ENCODE results near the gene ZNF548. TPM values are rescaled to one million over a fixed set of nuclear protein-coding genes. Genes with fewer than 3 reads are reported as not detected.
A peak's percentile ranks its signal among the peaks of the same experiment; 100 is the strongest.

The ZNF548 gene
- polyA plus RNA-seq, 1 donor, result 28.1 TPM

DNA sequence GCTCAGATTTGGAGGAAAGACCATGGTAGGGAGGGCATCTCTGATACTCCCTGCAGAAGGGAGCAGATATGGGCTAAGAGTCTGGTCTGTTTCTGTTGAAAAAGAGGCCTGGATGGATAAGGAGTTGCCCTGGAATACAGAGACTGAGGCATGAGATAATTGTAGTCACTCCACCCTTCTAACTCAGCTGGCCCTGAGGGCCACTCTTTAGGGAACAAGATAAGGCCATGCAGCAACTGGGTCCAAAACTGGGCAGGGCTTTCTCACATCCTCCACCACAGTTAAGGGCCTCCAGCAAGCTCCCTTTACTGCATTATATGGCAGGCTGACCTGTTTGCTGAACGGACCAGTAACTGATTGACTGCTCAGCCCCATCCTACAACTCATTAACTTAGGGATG, 46.8 kb downstream of the ZNF548 start:
- peaks cover 25% of the 10 kb centered on the region for H3K9me3 ChIP-seq (ENCODE audit: control insufficient read depth, low read depth, low read length)
- H3K27me3 ChIP-seq (ENCODE audit: control insufficient read depth, insufficient read depth, low read length), result no peaks in the 10 kb centered on the region
- H3K4me3 ChIP-seq (ENCODE audit: low read length), result peak overlapping the region; percentile 66
- H3K36me3 ChIP-seq (ENCODE audit: control insufficient read depth, insufficient read depth, low read length), result peaks cover 22% of the 10 kb centered on the region
- peak; percentile 43 to 69 for DNase-seq
- no CpG with 5 or more reads among the region's 1 CpG for WGBS (ENCODE audit: insufficient coverage, low lambda C conversion rate)
- H3K27ac ChIP-seq (ENCODE audit: low read length), result peak overlapping the region; percentile 81
- H3K4me1 ChIP-seq (ENCODE audit: control insufficient read depth, insufficient read depth, low read length), result peaks cover 5% of the 10 kb centered on the region

GRCh38 chr19:57437931-57438330, 48.3 kb downstream of the ZNF548 start:
- Histone ChIP-seq H3K36me3 (ENCODE audit: control insufficient read depth, insufficient read depth, low read length) (peaks cover 35% of the 10 kb centered on the region), H3K4me1 (ENCODE audit: control insufficient read depth, insufficient read depth, low read length) (peaks cover 5% of the 10 kb centered on the region), H3K9me3 (ENCODE audit: control insufficient read depth, low read depth, low read length) (peaks cover 33% of the 10 kb centered on the region), H3K27me3 (ENCODE audit: control insufficient read depth, insufficient read depth, low read length) (no peaks in the 10 kb centered on the region), H3K27ac (ENCODE audit: low read length) (no peak overlapping the region), H3K4me3 (ENCODE audit: low read length) (no peak overlapping the region)
- WGBS (ENCODE audit: insufficient coverage, low lambda C conversion rate), result no CpG with 5 or more reads among the region's 4 CpGs
- no peak for DNase-seq

DNA sequence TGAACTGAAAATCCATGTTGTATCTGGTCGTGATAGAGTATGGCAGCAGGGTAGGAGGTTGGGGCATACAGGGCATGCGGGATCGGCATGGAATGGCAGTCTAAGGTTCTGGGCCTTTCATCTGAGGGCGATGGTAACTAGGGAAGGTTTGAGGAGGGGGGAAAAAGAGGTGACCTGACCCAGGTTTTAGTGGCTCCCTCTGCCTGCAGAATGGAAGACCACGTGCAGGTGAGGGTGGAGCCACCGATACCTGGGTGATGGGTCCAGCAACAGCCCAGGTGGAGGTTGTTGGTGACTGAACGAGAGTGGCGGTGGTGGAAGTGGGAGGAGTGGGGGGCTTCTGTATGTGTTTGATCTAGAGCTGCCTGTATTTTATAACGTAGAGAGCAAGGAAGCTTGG, 49.3 kb downstream of the ZNF548 start:
- Histone ChIP-seq H3K36me3 (ENCODE audit: control insufficient read depth, insufficient read depth, low read length) (peaks cover 45% of the 10 kb centered on the region), H3K4me1 (ENCODE audit: control insufficient read depth, insufficient read depth, low read length) (peaks cover 5% of the 10 kb centered on the region), H3K27ac (ENCODE audit: low read length) (no peak overlapping the region), H3K9me3 (ENCODE audit: control insufficient read depth, low read depth, low read length) (peaks cover 34% of the 10 kb centered on the region), H3K4me3 (ENCODE audit: low read length) (no peak overlapping the region), H3K27me3 (ENCODE audit: control insufficient read depth, insufficient read depth, low read length) (no peaks in the 10 kb centered on the region)
- WGBS (ENCODE audit: insufficient coverage, low lambda C conversion rate), result 100% methylated on average over 2 of the region's 9 CpGs
- DNase-seq, result no peak

GRCh38 chr19:57441979-57442752, 52.5 kb downstream of the ZNF548 start:
- Histone ChIP-seq H3K4me3 (ENCODE audit: low read length) (no peak overlapping the region), H3K36me3 (ENCODE audit: control insufficient read depth, insufficient read depth, low read length) (peaks cover 61% of the 10 kb centered on the region), H3K9me3 (ENCODE audit: control insufficient read depth, low read depth, low read length) (peaks cover 34% of the 10 kb centered on the region), H3K27ac (ENCODE audit: low read length) (no peak overlapping the region), H3K4me1 (ENCODE audit: control insufficient read depth, insufficient read depth, low read length) (no peaks in the 10 kb centered on the region), H3K27me3 (ENCODE audit: control insufficient read depth, insufficient read depth, low read length) (no peaks in the 10 kb centered on the region)
- 80% methylated on average over 1 of the region's 7 CpGs for whole genome bisulfite sequencing (ENCODE audit: insufficient coverage, low lambda C conversion rate)
- no peak for DNase-seq

DNA sequence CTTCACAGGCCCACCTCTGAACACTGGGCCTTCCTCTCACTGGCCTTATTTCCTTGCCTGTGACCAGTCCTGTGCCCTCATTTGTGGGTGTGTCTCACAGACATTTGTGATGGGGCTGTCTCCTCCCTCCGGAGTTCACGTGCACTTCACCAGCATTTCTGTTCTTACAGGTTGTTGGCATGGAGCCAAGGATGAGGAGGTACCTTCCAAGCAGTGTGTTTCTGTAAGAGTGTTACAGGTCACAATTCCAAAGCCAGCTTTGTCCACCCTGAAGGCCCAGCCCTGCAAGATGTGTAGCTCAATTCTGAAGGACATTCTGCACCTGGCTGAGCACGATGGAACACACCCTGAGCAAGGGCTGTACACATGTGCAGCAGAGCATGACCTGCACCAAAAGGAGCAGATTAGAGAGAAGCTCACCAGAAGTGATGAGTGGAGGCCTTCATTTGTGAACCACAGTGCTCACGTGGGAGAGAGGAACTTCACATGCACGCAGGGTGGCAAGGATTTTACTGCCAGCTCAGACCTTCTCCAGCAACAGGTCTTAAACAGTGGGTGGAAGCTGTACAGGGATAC, 53.6 kb downstream of the ZNF548 start:
- 100% methylated on average over 1 of the region's 5 CpGs for WGBS (ENCODE audit: insufficient coverage, low lambda C conversion rate)
- Histone ChIP-seq H3K27ac (ENCODE audit: low read length) (no peak overlapping the region), H3K4me1 (ENCODE audit: control insufficient read depth, insufficient read depth, low read length) (no peaks in the 10 kb centered on the region), H3K9me3 (ENCODE audit: control insufficient read depth, low read depth, low read length) (peaks cover 34% of the 10 kb centered on the region), H3K27me3 (ENCODE audit: control insufficient read depth, insufficient read depth, low read length) (no peaks in the 10 kb centered on the region), H3K4me3 (ENCODE audit: low read length) (no peak overlapping the region), H3K36me3 (ENCODE audit: control insufficient read depth, insufficient read depth, low read length) (peaks cover 55% of the 10 kb centered on the region)
- no peak for DNase-seq

- Histone ChIP-seq H3K27me3 (ENCODE audit: control insufficient read depth, insufficient read depth, low read length) (no peaks in the 10 kb centered on the region), H3K4me1 (ENCODE audit: control insufficient read depth, insufficient read depth, low read length) (no peaks in the 10 kb centered on the region), H3K9me3 (ENCODE audit: control insufficient read depth, low read depth, low read length) (peaks cover 36% of the 10 kb centered on the region), H3K27ac (ENCODE audit: low read length) (no peak overlapping the region), H3K4me3 (ENCODE audit: low read length) (no peak overlapping the region), H3K36me3 (ENCODE audit: control insufficient read depth, insufficient read depth, low read length) (peaks cover 2% of the 10 kb centered on the region)
- no peak for DNase-seq
- no CpG with 5 or more reads among the region's 3 CpGs for WGBS (ENCODE audit: insufficient coverage, low lambda C conversion rate)
Measured at GRCh38 chr19:57452307-57452706, 62.7 kb downstream of the ZNF548 start.

Other genes with a start within 250 kb of the ZNF548 start
- not detected for gene ZIM3, start 244.7 kb upstream of the ZNF548 start, polyA plus RNA-seq
- not detected for gene DUXA, start 222.4 kb upstream of the ZNF548 start, polyA plus RNA-seq
- gene ZNF264, start 198.4 kb upstream of the ZNF548 start, polyA plus RNA-seq, result 15.6 TPM
- gene AURKC, start 158.8 kb upstream of the ZNF548 start, polyA plus RNA-seq, result 2.2 TPM
- 4.4 TPM for gene ZNF805, start 149.2 kb upstream of the ZNF548 start, polyA plus RNA-seq
- gene ZNF460, start 109.4 kb upstream of the ZNF548 start, polyA plus RNA-seq, result 2.0 TPM
- gene ZNF543, start 69.4 kb upstream of the ZNF548 start, polyA plus RNA-seq, result 7.0 TPM
- gene ZNF304, start 38.6 kb upstream of the ZNF548 start, polyA plus RNA-seq, result 11.1 TPM
- 19.6 TPM for gene TRAPPC2B, start 26.3 kb upstream of the ZNF548 start, polyA plus RNA-seq
- 5.7 TPM for gene ZNF547, start 26.3 kb upstream of the ZNF548 start, polyA plus RNA-seq
- 8.9 TPM for gene ZNF17, start 21.3 kb downstream of the ZNF548 start, polyA plus RNA-seq
- gene ZNF749, start 45.5 kb downstream of the ZNF548 start, polyA plus RNA-seq, result 15.5 TPM
- 2.8 TPM for gene VN1R1, start 67.3 kb downstream of the ZNF548 start, polyA plus RNA-seq
- 12.2 TPM for gene ZNF772, start 87.7 kb downstream of the ZNF548 start, polyA plus RNA-seq
- 13.6 TPM for gene ZNF419, start 97.9 kb downstream of the ZNF548 start, polyA plus RNA-seq
- 11.8 TPM for gene ZNF773, start 110.1 kb downstream of the ZNF548 start, polyA plus RNA-seq
- 11.8 TPM for gene ZNF549, start 137.5 kb downstream of the ZNF548 start, polyA plus RNA-seq
- gene ZNF550, start 170.0 kb downstream of the ZNF548 start, polyA plus RNA-seq, result 16.2 TPM
- 6.0 TPM for gene ZNF416, start 189.1 kb downstream of the ZNF548 start, polyA plus RNA-seq
- 8.7 TPM for gene ZIK1, start 194.3 kb downstream of the ZNF548 start, polyA plus RNA-seq
- 4.1 TPM for gene ZNF530, start 210.0 kb downstream of the ZNF548 start, polyA plus RNA-seq
- 18.3 TPM for gene ZNF134, start 224.4 kb downstream of the ZNF548 start, polyA plus RNA-seq
- 23.8 TPM for gene ZNF211, start 243.3 kb downstream of the ZNF548 start, polyA plus RNA-seq